T-helper 1 cell treated with Interleukin-12 subunit alpha and Interleukin-12 subunit beta and Interleukin-4 antibody, amounts not matched to agents 30 ng/mL and 1 ng/mL, for 36 hours (primary cell): Measurements from ENCODE around the gene C2orf66. TPM values are rescaled to one million over a fixed set of nuclear protein-coding genes. Genes with fewer than 3 reads are reported as not detected.

Source experiments
- intact Hi-C: fragments of 100-400 bp; cut with micrococcal nuclease; formaldehyde crosslinking; loops from one replicate; pipeline ENCODE4 v1.15.1; 2024
- total RNA-seq: library from RNA; stranded (reverse); gene quantifications from 2 replicates; pipeline ENCODE4 v1.2.3, GENCODE V29; 2022

C2orf66 gene
- total RNA-seq = 1.2 and 1.8 TPM in 2 replicates

DNA sequence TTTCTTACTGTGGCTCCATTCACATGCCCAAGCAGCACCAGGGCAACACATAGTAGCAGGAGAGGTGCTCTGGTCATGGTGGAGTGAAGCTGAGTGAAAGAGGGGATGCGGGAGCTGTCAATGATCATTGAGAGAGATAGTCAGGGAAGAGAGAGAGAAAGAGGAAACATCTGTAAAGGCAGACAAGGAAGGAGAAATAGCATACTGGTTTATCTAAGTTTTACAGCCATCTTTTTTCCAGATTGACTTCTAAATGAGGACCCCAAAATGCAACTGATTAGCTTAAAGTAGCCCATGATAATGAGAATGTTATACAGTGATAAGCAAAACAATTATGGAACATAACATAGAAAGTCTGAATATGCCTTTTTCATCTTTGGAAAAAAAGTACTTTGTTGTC, at the start of gene C2orf66:
Gene C2orf66, minus strand, starts transcription at position 96 of the 400 bp plus-strand sequence. Its CDS starts 19 bp downstream, at position 77.
- intact Hi-C loops = no loop called here

DNA sequence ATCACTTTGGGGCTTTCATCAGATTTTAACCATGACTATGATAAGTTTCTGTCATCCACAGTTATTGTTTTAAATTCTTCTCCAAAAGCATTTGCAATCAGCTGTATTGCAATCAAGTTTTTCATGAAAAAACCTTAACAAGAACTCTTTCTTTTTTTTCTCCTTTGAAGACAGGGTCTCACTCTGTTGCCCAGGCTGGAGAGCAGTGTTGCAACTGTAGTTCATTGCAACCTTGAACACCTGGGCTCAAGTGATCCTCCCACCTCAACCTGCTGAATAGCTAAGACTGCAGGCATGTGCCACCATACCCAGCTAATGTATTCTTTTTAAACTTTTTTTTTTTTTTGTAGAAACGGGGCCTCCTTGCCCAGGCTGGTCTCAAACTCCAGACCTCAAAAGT, 45.5 kb upstream of the C2orf66 start:
- intact Hi-C loops = no loop called here

- intact Hi-C loops = loop anchor here (2.0 kb wide), 1 partner anchor 73 kb away; the partner anchor contains the start of gene PGAP1
Observed at GRCh38 chr2:196853301-196854087, 44.3 kb upstream of the C2orf66 start.

- intact Hi-C loops = no loop called here
Observed at GRCh38 chr2:196851088-196851487, 41.9 kb upstream of the C2orf66 start.

DNA sequence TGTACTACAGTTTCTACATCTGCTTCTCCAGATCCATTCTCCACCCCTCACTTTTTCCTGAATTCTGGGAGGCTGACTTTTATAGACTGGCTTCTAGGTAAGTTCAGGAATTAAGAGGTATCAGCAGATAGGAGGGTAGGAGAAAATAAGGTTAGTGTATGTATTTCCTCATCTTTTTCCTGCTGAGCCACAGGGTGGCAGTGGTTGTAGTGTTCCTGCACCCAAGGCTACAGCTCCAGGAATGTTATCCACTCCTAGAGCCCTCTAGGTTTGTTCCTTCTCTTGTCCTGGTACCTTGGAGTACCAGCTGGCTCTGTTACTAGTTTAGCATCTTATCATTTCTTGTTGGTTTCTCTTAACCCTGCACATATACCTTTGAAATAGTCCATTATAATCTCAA, 40.7 kb upstream of the C2orf66 start:
- intact Hi-C loops = loop anchor here (2.0 to 5.0 kb wide), 2 partner anchors 15 to 557 kb away; no protein-coding TSS in a partner anchor

- intact Hi-C loops = loop anchor here (5.0 kb wide), 1 partner anchor 561 kb away; no protein-coding TSS in a partner anchor
Observed at GRCh38 chr2:196846295-196846694, 37.1 kb upstream of the C2orf66 start.

GRCh38 chr2:196845371-196845770, 36.2 kb upstream of the C2orf66 start:
- intact Hi-C loops = loop anchor here (5.0 kb wide), 1 partner anchor 562 kb away; no protein-coding TSS in a partner anchor

DNA sequence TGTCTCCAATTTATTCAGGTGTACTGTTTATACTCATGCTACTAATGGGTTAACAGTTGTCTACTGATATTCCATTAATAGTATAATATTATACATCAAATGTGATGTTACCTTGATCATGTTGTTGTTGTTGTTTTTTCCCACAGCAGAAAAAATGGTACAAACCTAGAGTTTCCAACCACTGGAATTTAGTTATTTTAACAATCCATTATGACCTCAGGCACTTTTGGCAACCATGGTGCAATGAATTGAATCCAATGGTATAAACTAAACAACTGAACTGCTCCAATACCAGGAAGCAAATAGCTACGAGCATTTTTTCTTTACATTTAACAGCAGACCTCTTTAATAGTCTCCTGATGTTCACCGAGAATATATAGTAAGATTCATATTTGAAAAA, 31.0 kb upstream of the C2orf66 start:
- intact Hi-C loops = no loop called here

- intact Hi-C loops = no loop called here
Observed at GRCh38 chr2:196839574-196839973, 30.4 kb upstream of the C2orf66 start.

GRCh38 chr2:196836440-196836839, 27.3 kb upstream of the C2orf66 start:
- intact Hi-C loops = no loop called here

GRCh38 chr2:196830701-196831100, 21.5 kb upstream of the C2orf66 start:
- intact Hi-C loops = no loop called here

DNA sequence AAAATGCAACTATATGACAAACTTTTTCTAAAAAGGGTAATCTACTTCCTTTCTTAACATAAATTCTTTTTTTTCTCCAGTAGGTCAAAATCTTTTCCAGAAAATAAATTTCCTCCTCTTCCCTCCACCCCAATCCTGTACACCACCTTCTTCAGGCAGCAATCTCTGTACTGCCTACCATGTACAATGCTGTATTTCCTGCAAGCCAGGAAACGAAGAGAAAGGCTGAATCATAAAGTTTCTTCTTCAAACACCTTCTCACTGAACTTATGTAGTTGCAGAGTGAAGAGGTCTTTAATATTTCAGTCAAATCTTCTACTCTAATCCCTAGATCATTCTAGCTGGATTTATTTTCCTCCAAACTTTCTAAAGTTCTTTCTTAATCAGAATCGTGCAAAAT, 18.2 kb upstream of the C2orf66 start:
- intact Hi-C loops = no loop called here

DNA sequence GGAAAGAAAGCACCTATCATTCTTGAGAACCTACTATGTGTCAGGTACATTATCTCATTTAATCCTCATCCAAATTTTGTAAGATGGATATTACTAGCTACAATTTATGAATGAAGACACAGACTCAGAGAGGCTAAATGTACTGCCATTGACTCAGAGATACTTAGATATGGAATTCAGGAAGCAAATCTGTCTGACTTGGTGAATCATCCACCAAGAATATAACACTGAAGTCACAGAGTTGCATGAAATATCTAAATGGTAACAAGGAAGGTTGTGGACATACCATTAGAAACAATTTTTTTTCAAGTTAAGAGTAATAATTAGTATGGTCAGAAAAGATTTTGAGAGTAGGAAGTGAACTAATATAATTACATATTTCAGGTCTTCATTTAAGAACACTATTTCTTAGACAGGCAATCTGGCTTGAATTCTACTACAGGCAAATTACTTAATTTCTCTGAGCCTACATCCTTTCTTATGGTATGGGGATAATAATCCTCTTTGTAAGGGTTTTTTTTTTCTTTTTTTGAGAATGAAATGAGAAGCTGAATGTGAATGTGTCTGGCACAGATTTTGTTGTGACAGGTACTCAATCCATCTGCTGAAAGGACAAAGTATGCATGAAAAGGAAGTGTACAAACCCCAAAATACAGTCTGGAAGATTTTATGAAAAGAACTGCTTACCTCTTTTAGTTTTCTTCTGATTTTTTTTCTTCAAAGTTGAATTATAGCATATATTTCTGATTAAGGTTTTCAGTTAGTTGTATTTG, 14.8 kb upstream of the C2orf66 start:
- intact Hi-C loops = no loop called here

GRCh38 chr2:196821195-196821594, 12.0 kb upstream of the C2orf66 start:
- intact Hi-C loops = no loop called here

DNA sequence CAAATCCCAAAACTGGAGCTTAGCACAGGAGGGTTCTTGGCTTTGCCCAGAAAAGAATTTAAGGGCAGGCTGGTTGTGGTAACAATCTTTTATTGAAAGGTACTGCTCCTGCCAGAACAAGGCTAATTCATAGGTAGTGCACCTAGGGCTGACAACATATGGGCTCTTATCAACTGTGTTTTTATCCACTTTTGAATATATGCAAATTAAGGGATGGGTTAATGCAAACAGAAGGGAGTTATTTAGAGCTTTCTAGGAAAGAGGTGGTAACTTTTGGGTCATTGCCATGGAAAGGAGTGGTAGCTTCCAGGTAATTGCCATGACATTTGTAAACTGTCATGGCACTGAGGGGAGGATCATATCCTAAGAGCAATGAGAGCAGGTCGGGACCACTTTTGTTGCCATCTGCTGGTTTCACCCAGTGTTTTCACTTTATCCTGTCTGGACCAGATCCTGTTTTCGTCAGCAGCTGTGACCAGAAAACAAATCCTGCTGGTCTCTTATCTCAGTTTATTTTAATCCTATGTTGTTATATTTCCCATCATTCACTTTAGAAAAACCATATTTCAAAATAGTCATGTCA, 981 bp downstream of the C2orf66 start:
- intact Hi-C loops = no loop called here

- intact Hi-C loops = no loop called here
Observed at GRCh38 chr2:196804381-196804780, 4.8 kb downstream of the C2orf66 start.

- intact Hi-C loops = no loop called here
Observed at GRCh38 chr2:196802401-196802800, 6.8 kb downstream of the C2orf66 start.

DNA sequence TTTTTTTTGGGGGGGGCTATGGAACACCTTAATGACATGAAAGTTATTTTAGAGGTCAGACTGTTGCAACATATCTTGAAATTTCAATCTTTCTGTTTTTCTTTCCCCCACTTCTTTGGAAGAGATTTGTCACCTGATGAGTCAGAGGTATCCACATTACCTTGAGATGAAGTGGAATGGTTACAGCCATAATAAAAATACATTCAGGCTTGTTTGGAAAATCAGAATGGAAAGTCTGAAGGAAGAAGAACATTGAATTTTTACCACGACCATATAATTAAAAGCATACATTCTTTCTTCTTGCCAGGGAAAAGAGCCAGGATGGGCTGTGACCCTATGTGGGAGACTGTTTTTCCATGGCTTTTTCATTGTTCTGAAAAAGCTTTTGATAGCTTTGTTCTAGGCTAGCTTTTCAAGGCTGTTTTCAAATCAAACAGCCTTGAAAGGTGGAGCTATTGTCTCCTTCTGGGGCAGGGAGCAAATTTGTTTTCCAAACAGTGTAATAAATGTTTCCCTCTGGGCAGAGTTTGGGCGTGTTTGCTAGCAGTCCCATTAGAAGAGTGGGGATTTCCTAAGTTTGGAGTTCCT, 7.4 kb downstream of the C2orf66 start:
- intact Hi-C loops = no loop called here

GRCh38 chr2:196798980-196799379, 10.2 kb downstream of the C2orf66 start:
- intact Hi-C loops = loop anchor here (1.0 to 10.0 kb wide), 8 partner anchors 16 to 906 kb away; partner anchors contain the start of genes CCDC150, COQ10B, MARS2 and PGAP1

- intact Hi-C loops = loop anchor here (10.0 kb wide), 1 partner anchor 612 kb away; no protein-coding TSS in a partner anchor
Observed at GRCh38 chr2:196792865-196793264, 16.3 kb downstream of the C2orf66 start.

DNA sequence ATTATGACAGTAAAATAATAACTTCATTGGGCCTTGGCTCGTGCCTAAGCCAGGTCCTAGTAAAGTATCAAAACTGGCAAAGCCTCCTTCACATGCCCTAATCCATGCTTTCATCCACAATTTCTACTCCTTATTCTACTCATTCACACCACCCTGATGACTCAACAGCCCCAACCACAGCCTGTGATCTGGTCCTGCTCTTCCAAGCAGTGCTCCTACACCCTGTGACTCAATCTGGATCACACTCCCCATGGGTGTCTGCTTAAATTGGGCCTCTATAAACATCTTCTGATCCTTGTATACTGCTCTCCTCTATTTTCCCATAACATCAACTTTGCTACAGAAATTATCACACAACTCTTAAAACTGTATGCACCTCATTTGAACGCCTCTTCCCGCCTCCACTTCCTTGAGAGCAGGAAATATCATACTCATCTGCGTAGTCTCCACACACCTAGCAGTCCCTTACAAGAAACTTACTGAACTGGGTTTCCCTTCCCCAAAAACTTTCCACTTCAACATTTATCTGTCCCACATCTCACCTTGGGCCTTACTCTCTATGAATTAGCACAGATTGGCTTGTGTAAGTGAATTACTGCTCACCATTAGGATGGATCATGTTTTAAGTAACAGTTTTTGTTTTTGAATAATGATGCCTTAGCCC, 25.6 kb downstream of the C2orf66 start:
- intact Hi-C loops = no loop called here
